Measurements from ENCODE around the gene TRRAP.

DNA sequence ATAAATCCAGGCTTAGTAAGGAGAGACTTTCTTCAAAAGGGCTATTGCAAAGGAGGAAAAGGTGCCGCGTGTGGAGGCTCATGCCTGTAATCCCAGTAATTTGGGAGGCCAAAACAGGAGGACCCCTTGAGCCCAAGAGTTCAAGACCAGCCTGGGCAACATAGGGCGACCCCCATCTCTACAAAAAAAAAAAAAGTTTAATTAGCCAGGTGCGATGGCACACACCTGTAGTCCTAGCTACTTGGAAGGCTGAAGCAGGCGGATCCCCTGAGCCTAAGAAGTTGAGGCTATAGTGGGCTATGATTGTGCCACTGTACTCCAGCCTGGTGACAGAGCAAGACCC is 40.7 kb upstream of the TRRAP start:
- TF ChIP-seq, protein P1, sequence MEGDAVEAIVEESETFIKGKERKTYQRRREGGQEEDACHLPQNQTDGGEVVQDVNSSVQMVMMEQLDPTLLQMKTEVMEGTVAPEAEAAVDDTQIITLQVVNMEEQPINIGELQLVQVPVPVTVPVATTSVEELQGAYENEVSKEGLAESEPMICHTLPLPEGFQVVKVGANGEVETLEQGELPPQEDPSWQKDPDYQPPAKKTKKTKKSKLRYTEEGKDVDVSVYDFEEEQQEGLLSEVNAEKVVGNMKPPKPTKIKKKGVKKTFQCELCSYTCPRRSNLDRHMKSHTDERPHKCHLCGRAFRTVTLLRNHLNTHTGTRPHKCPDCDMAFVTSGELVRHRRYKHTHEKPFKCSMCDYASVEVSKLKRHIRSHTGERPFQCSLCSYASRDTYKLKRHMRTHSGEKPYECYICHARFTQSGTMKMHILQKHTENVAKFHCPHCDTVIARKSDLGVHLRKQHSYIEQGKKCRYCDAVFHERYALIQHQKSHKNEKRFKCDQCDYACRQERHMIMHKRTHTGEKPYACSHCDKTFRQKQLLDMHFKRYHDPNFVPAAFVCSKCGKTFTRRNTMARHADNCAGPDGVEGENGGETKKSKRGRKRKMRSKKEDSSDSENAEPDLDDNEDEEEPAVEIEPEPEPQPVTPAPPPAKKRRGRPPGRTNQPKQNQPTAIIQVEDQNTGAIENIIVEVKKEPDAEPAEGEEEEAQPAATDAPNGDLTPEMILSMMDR (IDR thresholded peaks at IDR 0.05): no peak
- no peak for TF ChIP-seq POLR2A (IDR thresholded peaks at IDR 0.05)

Data from vagina (tissue), 2 donors.